ENCODE results near the gene ZNF609. TPM values are rescaled to one million over a fixed set of nuclear protein-coding genes. Genes with fewer than 3 reads are reported as not detected.
A peak's percentile ranks its signal among the peaks of the same experiment; 100 is the strongest.

Gene ZNF609
- total and polyA plus RNA-seq, 7 donors: 4.8 to 35.2 (median 29.6) TPM

- peaks cover 0 to 8% (median 2%) of the 10 kb centered on the region in 4 donors for H3K4me1 ChIP-seq
- no peak overlapping the region for H3K4me3 ChIP-seq
- H3K27me3 ChIP-seq: no peaks in the 10 kb centered on the region
- no peaks in the 10 kb centered on the region for H3K9me3 ChIP-seq
- peak; percentile 54 for DNase-seq
- peaks cover 38 to 82% (median 46%) of the 10 kb centered on the region in 4 donors for H3K36me3 ChIP-seq
- intact Hi-C loops (cut with DNase I): no loop called here
- H3K27ac ChIP-seq: no peak overlapping the region
- TF ChIP-seq POLR2A (IDR thresholded peaks at IDR 0.05) (no peak), EP300 (IDR thresholded peaks at IDR 0.05) (no peak), POLR2AphosphoS5 (IDR thresholded peaks at IDR 0.05) (no peak), CTCF (IDR thresholded peaks at IDR 0.05) (no peak)
- WGBS, 2 donors: 90% methylated on average over 14 of the region's 14 CpGs
Measured at GRCh38 chr15:64678126-64678819, 217.9 kb downstream of the ZNF609 start.

- Histone ChIP-seq H3K9me3 (no peaks in the 10 kb centered on the region), H3K4me3 (no peak overlapping the region), H3K36me3 (peaks cover 30 to 85% (median 41%) of the 10 kb centered on the region in 4 donors), H3K27me3 (no peaks in the 10 kb centered on the region), H3K4me1 (peaks cover 0 to 8% (median 2%) of the 10 kb centered on the region in 4 donors), H3K27ac (no peak overlapping the region)
- WGBS, 2 donors: 73 to 80% methylated on average over 2 of the region's 2 CpGs
- no peak for TF ChIP-seq EP300 (IDR thresholded peaks at IDR 0.05)
- no peak for TF ChIP-seq CTCF (IDR thresholded peaks at IDR 0.05)
- no peak for TF ChIP-seq POLR2A (IDR thresholded peaks at IDR 0.05)
- TF ChIP-seq POLR2AphosphoS5 (IDR thresholded peaks at IDR 0.05): no peak
- peak; percentile 27 for DNase-seq
- intact Hi-C loops (cut with DNase I): no loop called here
Measured at GRCh38 chr15:64680097-64680496, 219.7 kb downstream of the ZNF609 start.

GRCh38 chr15:64681424-64682024, 221.1 kb downstream of the ZNF609 start:
- H3K27me3 ChIP-seq: no peaks in the 10 kb centered on the region

GRCh38 chr15:64682255-64682654, 221.9 kb downstream of the ZNF609 start:
- 90 to 93% methylated on average over 3 of the region's 3 CpGs for WGBS, 2 donors
- DNase-seq: no peak
- Histone ChIP-seq H3K4me3 (no peak overlapping the region), H3K27me3 (no peaks in the 10 kb centered on the region), H3K27ac (peak overlapping the region in 1 of 4 donors; percentile 11), H3K4me1 (peaks cover 0 to 22% (median 2%) of the 10 kb centered on the region in 4 donors), H3K9me3 (no peaks in the 10 kb centered on the region), H3K36me3 (peaks cover 35 to 89% (median 44%) of the 10 kb centered on the region in 4 donors)
- intact Hi-C loops (cut with DNase I): loop anchor here (2.0 kb wide), 1 partner anchor 255 kb away; no protein-coding TSS in a partner anchor
- TF ChIP-seq POLR2A (IDR thresholded peaks at IDR 0.05) (no peak), EP300 (IDR thresholded peaks at IDR 0.05) (no peak), CTCF (IDR thresholded peaks at IDR 0.05) (no peak), POLR2AphosphoS5 (IDR thresholded peaks at IDR 0.05) (no peak)

More at GRCh38 chr15:64681424-64682024, 221.1 kb downstream of the ZNF609 start:
- intact Hi-C loops (cut with DNase I): loop anchor here (2.0 kb wide), 1 partner anchor 255 kb away; no protein-coding TSS in a partner anchor
- Histone ChIP-seq H3K4me1 (peaks cover 0 to 15% (median 2%) of the 10 kb centered on the region in 4 donors), H3K4me3 (no peak overlapping the region), H3K27ac (peak overlapping the region in 2 of 4 donors; percentile 3 to 27), H3K9me3 (no peaks in the 10 kb centered on the region), H3K36me3 (peaks cover 30 to 81% (median 42%) of the 10 kb centered on the region in 4 donors)
- no peak for DNase-seq
- TF ChIP-seq EP300 (IDR thresholded peaks at IDR 0.05): no peak
- peak; percentile 41 to 85 (median 78) for TF ChIP-seq CTCF (IDR thresholded peaks at IDR 0.05)
- 57 to 74% methylated on average over 9 of the region's 9 CpGs for WGBS, 2 donors

All from sigmoid colon (tissue), 7 donors.